HepG2 (cell line): ENCODE results near the gene FBXL13. TPM values are rescaled to one million over a fixed set of nuclear protein-coding genes. Genes with fewer than 3 reads are reported as not detected.
"Not testable (repeated sequence)": the region's sequence is repeated elsewhere in the genome, so short reads cannot be mapped to it uniquely, and the experiment has no call there.

ENCODE experiments used
- ARID4A ChIP-seq: sonication (generic); formaldehyde crosslinking; IDR thresholded peaks from 2 replicates; pipeline ENCODE4 v1.5.0; 2020; ENCODE audit warnings: mild to moderate bottlenecking, missing genetic modification reagents, borderline replicate concordance
- CREM ChIP-seq, 2 experiments: sonication (generic) in 1 of 2; formaldehyde crosslinking in 1 of 2; IDR thresholded peaks; 2 replicates each; pipeline versions ENCODE4 v1.4.0 to v1.6.1; 2016 to 2020; ENCODE audit warnings: antibody characterized with exemption in 1 of 2, mild to moderate bottlenecking in 1 of 2, missing genetic modification reagents in 1 of 2
- FOXA3 ChIP-seq: IDR thresholded peaks from 2 replicates; pipeline ENCODE4 v1.6.1; 2016; ENCODE audit warnings: missing genetic modification reagents, missing compliant biosample characterization
- GATAD2A ChIP-seq: IDR thresholded peaks from 2 replicates; pipeline ENCODE4 v1.6.1; 2016
- HOXA3 ChIP-seq: sonication (generic); formaldehyde crosslinking; IDR thresholded peaks from 2 replicates; pipeline ENCODE4 v1.5.0; 2020; ENCODE audit warnings: missing genetic modification reagents
- IRX3 ChIP-seq: sonication (generic); formaldehyde crosslinking; IDR thresholded peaks from 2 replicates; pipeline ENCODE4 v1.8.1; 2023; ENCODE audit warnings: mild to moderate bottlenecking, low read depth, missing genetic modification reagents, borderline replicate concordance
- MIER2 ChIP-seq: IDR thresholded peaks from 2 replicates; pipeline ENCODE4 v1.6.1; 2016; ENCODE audit warnings: missing biosample characterization, missing genetic modification reagents
- MIER3 ChIP-seq: IDR thresholded peaks from 2 replicates; pipeline ENCODE4 v1.6.1; 2016; ENCODE audit warnings: missing compliant biosample characterization, borderline replicate concordance
- NR2F1 ChIP-seq, 2 experiments: fragments of 450-650 bp in 1 of 2; formaldehyde crosslinking in 1 of 2; IDR thresholded peaks; 2 replicates each; pipeline versions ENCODE4 v1.5.0 to v1.6.1; 2016 to 2020; ENCODE audit warnings: mild to moderate bottlenecking in 1 of 2, missing compliant biosample characterization in 1 of 2, missing genetic modification reagents in 1 of 2, moderate library complexity in 1 of 2
- NRL ChIP-seq: sonication (generic); formaldehyde crosslinking; IDR thresholded peaks from 2 replicates; pipeline ENCODE4 v1.5.0; 2020; ENCODE audit warnings: missing genetic modification reagents, mild to moderate bottlenecking, moderate library complexity, borderline replicate concordance
- PHF20 ChIP-seq: sonication (generic); formaldehyde crosslinking; IDR thresholded peaks from 2 replicates; pipeline ENCODE4 v1.5.0; 2020; ENCODE audit warnings: mild to moderate bottlenecking, missing genetic modification reagents
- RELA ChIP-seq: sonication (generic); formaldehyde crosslinking; IDR thresholded peaks from 2 replicates; pipeline ENCODE4 v1.4.0; 2020; ENCODE audit warnings: missing genetic modification reagents
- RXRB ChIP-seq: IDR thresholded peaks from 2 replicates; pipeline ENCODE4 v1.6.1; 2016; ENCODE audit warnings: borderline replicate concordance, missing genetic modification reagents, missing compliant biosample characterization
- TBX2 ChIP-seq: sonication (generic); formaldehyde crosslinking; IDR thresholded peaks from 2 replicates; pipeline ENCODE4 v1.5.0; 2020; ENCODE audit warnings: missing genetic modification reagents, mild to moderate bottlenecking, borderline replicate concordance
- ZNF280D ChIP-seq: sonication (generic); formaldehyde crosslinking; IDR thresholded peaks from 2 replicates; pipeline ENCODE4 v1.5.1; 2020; ENCODE audit warnings: mild to moderate bottlenecking, missing genetic modification reagents
- ZNF317 ChIP-seq: sonication (generic); formaldehyde crosslinking; IDR thresholded peaks from 2 replicates; pipeline ENCODE4 v1.5.0; 2020; ENCODE audit warnings: mild to moderate bottlenecking, missing genetic modification reagents
- ZNF337 ChIP-seq: sonication (generic); formaldehyde crosslinking; IDR thresholded peaks from 2 replicates; pipeline ENCODE4 v1.5.1; 2020; ENCODE audit warnings: missing genetic modification reagents, low read depth, mild to moderate bottlenecking, borderline replicate concordance
- ZNF670 ChIP-seq: sonication (generic); formaldehyde crosslinking; IDR thresholded peaks from 2 replicates; pipeline ENCODE4 v1.8.0; 2022; ENCODE audit warnings: mild to moderate bottlenecking, missing genetic modification reagents, borderline replicate concordance
- polyA plus RNA-seq, 8 experiments: library from polyadenylated mRNA; depleted of rRNA in 3 of 8; stranded (reverse) in 7 of 8; unstranded in 1 of 8; fragments of >200 nt; fragmentation: Illumina TruSeq in 4 of 8; extraction: Trizol in 4 of 8; gene quantifications; 2 replicates each; pipeline versions ENCODE4 v1.2.1 to v1.2.3, GENCODE V29; 2011 to 2016; ENCODE audit warnings: low read depth in 4 of 8, missing spikeins in 1 of 8, mixed read lengths in 1 of 8; ENCODE audit not compliant: insufficient read depth in 1 of 8
- total RNA-seq, 5 experiments: library from RNA; depleted of rRNA; stranded (reverse); fragments of >200 nt; fragmentation: Illumina TruSeq; extraction: Trizol; gene quantifications; 2 replicates each; pipeline ENCODE4 v1.2.3, GENCODE V29; 2016; ENCODE audit warnings: low read depth in 1 of 5

The FBXL13 gene
- total and polyA plus RNA-seq, 2 of the 13 experiments (the other 11 are each of a cell fraction or from before 2014, with no cell fraction given) = 0.24 to 0.77 TPM

GRCh38 chr7:103037823-103038739 lies 36.5 kb downstream of the FBXL13 start (continued):
- TF ChIP-seq MIER3 (CRISPR knock-in tag) = peak; percentile 63; the same call in 1 of the 2 replicates
- TF ChIP-seq TBX2 (CRISPR knock-in tag) = peak; percentile 68; the same call in 1 of the 2 replicates
- TF ChIP-seq IRX3 (CRISPR knock-in tag) = peak; percentile 61; the same call in 1 of the 2 replicates
- peak; percentile 84 for TF ChIP-seq FOXA3 (CRISPR knock-in tag)
- peak; percentile 29; the same call in 1 of the 2 replicates for TF ChIP-seq CREM (IDR thresholded peaks at IDR 0.05)
- TF ChIP-seq CREM (CRISPR knock-in tag; IDR thresholded peaks at IDR 0.05) = not testable (repeated sequence)
- TF ChIP-seq NR2F1 (CRISPR knock-in tag; IDR thresholded peaks at IDR 0.05) = 0 out of 4 replicates have a peak, but pooled peaks of 1 of the 2 experiments have one; percentile 12
- peak; percentile 35; the same call in 1 of the 2 replicates for TF ChIP-seq RXRB
- TF ChIP-seq ARID4A (CRISPR knock-in tag) = peak; percentile 52; the same call in 1 of the 2 replicates
- TF ChIP-seq RELA (CRISPR knock-in tag) = 0 out of 2 replicates have a peak, but pooled peaks have one; percentile 80
- TF ChIP-seq GATAD2A (CRISPR knock-in tag) = peak; percentile 58
- TF ChIP-seq ZNF670 (CRISPR knock-in tag) = 0 out of 2 replicates have a peak, but pooled peaks have one; percentile 12
- TF ChIP-seq ZNF317 = peak; percentile 74; the same call in 1 of the 2 replicates
- TF ChIP-seq ZNF280D (CRISPR knock-in tag) = 0 out of 2 replicates have a peak, but pooled peaks have one; percentile 30
- peak; percentile 59; the same call in 1 of the 2 replicates for TF ChIP-seq NRL
- TF ChIP-seq PHF20 (CRISPR knock-in tag) = 0 out of 2 replicates have a peak, but pooled peaks have one; percentile 1
- peak; percentile 34; the same call in 1 of the 2 replicates for TF ChIP-seq MIER2 (CRISPR knock-in tag)
- peak; percentile 14; the same call in 1 of the 2 replicates for TF ChIP-seq HOXA3 (CRISPR knock-in tag)
- TF ChIP-seq ZNF337 (CRISPR knock-in tag) = peak; percentile 44; the same call in 1 of the 2 replicates
